NCI-H526 treated with DMSO at 0.1 percent for 48 hours (cell line): Measurements from ENCODE around the gene VPS4A.

Source experiments
- DNase-seq: peaks from one replicate; lab custom pipeline; 2025; lab: John Stamatoyannopoulos, UW

VPS4A gene

GRCh38 chr16:69366431-69366830 lies 55.3 kb downstream of the VPS4A start:
- DNase-seq, result no peak

- DNase-seq, result no peak
Measured at GRCh38 chr16:69367980-69368379, 56.8 kb downstream of the VPS4A start.

DNA sequence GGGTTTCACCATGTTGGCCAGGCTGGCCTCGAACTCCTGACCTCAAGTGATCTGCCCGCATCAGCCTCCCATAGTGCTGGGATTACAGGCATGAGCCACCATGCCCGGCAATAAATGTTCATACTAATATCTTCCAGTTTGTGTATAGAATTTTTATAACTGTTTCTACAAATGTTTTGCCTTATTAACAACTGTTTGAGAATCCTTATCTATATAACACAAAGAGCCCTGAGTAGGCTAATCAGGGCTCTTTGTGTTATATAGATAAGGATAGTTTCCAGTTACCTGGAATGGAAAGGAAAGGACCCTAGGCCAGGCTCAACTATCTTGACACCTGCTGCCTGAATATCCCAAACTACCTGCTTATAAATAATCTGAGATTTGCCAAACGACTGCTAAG lies 57.7 kb downstream of the VPS4A start:
- DNase-seq, result no peak

GRCh38 chr16:69371564-69371963 lies 60.4 kb downstream of the VPS4A start:
- no peak for DNase-seq

GRCh38 chr16:69373019-69373418 lies 61.9 kb downstream of the VPS4A start:
- no peak for DNase-seq
